Astrocyte of the cerebellum (primary cell): ENCODE results near the gene BHLHA15.

ENCODE experiments used
- DNase-seq: peaks from one replicate; pipeline ENCODE4 v3.0.0-alpha.2; 2011; ENCODE audit warnings: low read depth
- H3K4me3 ChIP-seq: 2 replicates; pipeline ENCODE4 v1.5.1; 2011; ENCODE audit warnings: mild to moderate bottlenecking, low read depth, low read length, moderate library complexity
- in situ Hi-C: cut with HindIII; loops from 2 replicates; pipeline ENCODE4 v1.10.0; 2017; ENCODE audit warnings: low sequenced_read_pairs
- TF ChIP-seq, protein P1 (sequence below): IDR thresholded peaks from 2 replicates; pipeline ENCODE4 v1.5.1; 2012; ENCODE audit warnings: low read length, low read depth, moderate library complexity, mild to moderate bottlenecking; ENCODE audit errors: missing control alignments

BHLHA15 gene

DNA sequence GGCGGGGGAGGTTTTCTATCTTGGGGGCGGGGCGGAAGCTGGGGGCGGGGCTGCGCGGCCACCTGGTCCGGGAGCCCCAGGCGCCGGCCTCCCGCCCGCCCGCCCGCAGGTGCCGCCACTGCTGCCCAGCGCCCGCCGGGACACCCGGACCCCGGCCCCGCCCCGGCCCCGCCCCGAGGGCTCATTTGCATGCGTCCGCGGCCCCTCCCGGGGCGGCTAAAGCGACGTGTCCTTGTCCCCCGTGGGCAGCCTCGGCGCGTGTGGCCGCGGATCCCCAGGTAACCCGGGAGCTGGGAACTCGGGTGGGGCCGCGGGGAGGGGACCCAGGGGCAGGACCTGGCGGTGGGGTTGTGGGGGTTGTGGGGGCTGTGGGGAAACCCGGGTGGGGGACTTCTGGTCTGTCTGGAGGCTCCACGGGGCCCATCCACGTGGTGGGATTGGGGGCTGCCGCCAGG is at the start of gene BHLHA15:
BHLHA15 (plus strand) TSS at position 219 of the 455 bp plus-strand sequence. CDS start 871 bp downstream, outside the sequence.
- no peak for DNase-seq
- H3K4me3 ChIP-seq = peak within 1 kb of the TSS; percentile 34
- TF ChIP-seq, protein P1, sequence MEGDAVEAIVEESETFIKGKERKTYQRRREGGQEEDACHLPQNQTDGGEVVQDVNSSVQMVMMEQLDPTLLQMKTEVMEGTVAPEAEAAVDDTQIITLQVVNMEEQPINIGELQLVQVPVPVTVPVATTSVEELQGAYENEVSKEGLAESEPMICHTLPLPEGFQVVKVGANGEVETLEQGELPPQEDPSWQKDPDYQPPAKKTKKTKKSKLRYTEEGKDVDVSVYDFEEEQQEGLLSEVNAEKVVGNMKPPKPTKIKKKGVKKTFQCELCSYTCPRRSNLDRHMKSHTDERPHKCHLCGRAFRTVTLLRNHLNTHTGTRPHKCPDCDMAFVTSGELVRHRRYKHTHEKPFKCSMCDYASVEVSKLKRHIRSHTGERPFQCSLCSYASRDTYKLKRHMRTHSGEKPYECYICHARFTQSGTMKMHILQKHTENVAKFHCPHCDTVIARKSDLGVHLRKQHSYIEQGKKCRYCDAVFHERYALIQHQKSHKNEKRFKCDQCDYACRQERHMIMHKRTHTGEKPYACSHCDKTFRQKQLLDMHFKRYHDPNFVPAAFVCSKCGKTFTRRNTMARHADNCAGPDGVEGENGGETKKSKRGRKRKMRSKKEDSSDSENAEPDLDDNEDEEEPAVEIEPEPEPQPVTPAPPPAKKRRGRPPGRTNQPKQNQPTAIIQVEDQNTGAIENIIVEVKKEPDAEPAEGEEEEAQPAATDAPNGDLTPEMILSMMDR = no peak
- in situ Hi-C loops = no loop called here

DNA sequence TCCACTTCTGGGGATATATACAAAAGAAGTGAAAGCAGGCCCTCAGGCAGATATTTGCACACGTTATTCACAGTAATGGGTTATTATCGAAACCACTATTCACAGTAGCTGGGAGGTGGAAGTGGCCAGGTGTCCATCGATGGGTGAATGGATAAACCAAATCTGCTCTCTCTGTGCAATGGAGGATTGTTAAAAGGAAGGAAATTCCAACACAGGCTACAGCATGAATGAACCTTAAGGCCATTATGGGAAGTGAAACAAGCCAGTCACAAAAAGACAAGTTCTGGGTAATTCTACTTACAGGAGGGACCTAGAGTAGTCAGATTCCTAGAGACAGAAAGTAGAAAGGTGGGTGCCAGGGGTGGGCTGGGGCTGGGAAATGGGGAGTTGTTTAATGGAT is 48.5 kb upstream of the BHLHA15 start:
- in situ Hi-C loops = loop anchor here (5.0 kb wide), 1 partner anchor 140 kb away; no protein-coding TSS in a partner anchor
- TF ChIP-seq, protein P1 = no peak
- no peak for DNase-seq
- no peak overlapping the region for H3K4me3 ChIP-seq

DNA sequence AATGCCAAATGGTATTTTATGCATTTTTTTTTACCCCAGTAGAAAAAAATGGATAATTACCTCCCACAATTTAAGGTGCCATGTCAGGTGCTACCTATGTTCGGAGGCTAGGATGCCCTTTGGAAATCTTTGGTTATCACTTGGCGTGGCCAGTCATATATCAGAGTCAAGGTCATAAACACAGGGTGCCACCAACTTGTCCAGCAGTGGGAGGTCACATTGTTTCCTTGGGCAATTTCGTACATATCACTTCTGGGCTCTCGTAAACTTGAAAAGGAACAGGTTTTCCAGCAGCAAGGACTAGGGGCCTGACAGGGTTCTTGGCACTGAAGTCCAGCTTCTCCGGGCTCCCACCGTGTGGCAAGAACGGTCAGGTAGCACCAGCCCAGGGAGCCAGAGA is 48.0 kb upstream of the BHLHA15 start:
- DNase-seq = no peak
- no peak overlapping the region for H3K4me3 ChIP-seq
- TF ChIP-seq, protein P1 = no peak
- in situ Hi-C loops = loop anchor here (5.0 kb wide), 1 partner anchor 141 kb away; no protein-coding TSS in a partner anchor

DNA sequence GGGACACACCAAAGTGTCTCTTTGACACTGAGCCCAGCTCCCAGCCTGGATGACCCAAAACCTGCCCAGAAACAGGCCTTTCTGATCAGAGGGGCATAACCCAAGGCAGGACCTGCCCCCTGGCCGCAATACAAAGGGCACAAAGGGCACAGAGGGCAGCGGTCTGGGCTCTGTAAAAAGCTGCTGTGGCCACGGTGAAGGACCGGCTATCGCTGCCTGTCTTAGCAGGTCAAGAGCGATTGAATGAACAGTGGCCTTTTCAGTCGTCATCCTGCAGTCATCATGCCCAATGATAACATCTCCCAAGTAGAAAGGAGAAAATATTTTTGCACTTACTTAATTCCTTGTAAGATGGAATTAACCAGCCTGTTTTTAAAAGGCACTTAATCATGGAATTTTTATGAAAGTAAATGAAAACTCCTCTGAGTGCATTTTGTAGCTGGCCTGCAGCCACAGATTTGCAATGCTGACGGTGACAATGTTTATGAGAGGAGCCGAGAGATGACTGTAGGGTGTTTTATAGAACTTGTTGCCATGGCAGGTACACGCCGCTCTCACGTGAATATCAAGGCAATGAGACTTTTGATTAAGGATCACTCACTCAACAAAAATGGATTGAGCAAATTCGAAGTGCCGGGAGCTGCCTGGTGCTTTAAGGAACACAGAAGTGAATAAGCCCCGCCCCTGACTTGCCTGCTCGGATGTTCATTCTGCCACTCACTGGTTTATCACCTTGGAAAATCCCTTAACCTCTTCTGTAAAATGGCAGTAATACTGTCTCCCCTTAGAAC is 47.3 kb upstream of the BHLHA15 start:
- H3K4me3 ChIP-seq = no peak overlapping the region
- TF ChIP-seq, protein P1 = no peak
- no peak for DNase-seq
- in situ Hi-C loops = loop anchor here (5.0 kb wide), 1 partner anchor 142 kb away; no protein-coding TSS in a partner anchor

DNA sequence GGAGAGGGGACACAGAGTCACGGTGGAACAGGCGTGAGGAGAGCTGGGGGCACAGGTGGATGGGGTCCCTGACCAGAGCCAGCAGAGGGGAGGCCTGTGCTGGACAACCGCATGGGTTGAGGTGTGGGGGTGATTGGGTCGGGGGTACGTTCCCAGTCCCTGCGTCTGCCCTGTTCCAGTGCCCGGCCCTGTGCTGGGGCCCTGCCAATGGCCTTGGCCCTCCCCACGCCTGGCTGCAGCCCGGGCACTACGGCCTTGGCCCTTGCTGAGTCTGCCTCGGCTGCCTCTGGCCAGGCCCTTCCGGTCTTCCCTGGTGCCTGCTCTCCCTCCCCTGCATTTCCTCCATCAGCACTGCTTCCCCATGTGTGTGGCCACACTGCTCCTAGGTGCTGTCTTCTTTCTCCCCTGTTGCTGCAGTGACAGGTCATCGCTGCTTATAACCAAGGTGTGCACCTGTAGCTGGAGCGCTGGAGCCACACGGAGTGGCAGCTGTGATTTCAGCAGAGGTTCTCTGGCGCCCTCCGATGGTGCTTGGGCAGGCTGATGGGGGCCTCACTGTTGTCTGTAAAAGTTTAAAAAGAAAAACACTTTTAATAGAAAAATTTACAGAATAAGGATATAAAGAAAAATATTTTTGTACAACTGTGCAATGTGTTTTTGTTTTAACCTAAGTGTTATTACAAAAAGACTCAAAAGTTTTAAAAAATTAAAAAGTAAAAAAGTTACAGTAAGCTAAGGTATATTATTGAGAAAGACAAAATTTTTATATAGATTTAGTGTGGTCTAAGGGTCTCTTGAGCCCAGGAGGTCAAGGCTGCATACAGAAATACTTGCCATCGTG is 45.2 kb upstream of the BHLHA15 start:
- in situ Hi-C loops = no loop called here
- H3K4me3 ChIP-seq = no peak overlapping the region
- TF ChIP-seq, protein P1 = peak; percentile 83
- DNase-seq = no peak

DNA sequence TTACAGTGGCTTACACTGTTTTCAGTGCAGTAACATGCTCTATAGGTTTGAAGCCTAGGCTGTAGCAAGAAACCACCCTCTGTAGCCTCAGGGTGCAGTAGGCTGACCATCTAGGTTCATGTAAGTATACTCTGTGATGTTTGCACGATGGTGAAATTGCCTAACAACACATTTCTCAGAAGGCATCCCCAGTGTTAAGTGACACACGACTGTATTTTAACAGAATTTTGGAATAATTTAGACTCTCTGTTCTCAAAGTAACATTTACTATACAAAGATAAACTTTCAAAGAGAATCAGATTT is 44.6 kb upstream of the BHLHA15 start:
- TF ChIP-seq, protein P1 = no peak
- H3K4me3 ChIP-seq = no peak overlapping the region
- in situ Hi-C loops = no loop called here
- DNase-seq = no peak
